ENCODE measurements around the gene ZFAND2B.
A peak's percentile ranks its signal among the peaks of the same experiment; 100 is the strongest.

Gene ZFAND2B

GRCh38 chr2:219218732-219219701 is 12.4 kb downstream of the ZFAND2B start, which contains the start of gene ABCB6:
Gene ABCB6 (minus strand): TSS chr2:219218958. CDS start chr2:219218673, 285 bp downstream.
- peak within 1 kb of the TSS; percentile 46 for H3K4me3 ChIP-seq (ENCODE audit: insufficient read depth, low read length, poor library complexity, severe bottlenecking)
- peak within 1 kb of the TSS; percentile 50 for H3K9ac ChIP-seq (ENCODE audit: low read length)
- H3F3A ChIP-seq (ENCODE audit: insufficient read depth) = no peaks in the 10 kb centered on the region
- no peaks in the 10 kb centered on the region for H3K9me2 ChIP-seq (replicated peaks; ENCODE audit: insufficient read depth, low read length)
- no peaks in the 10 kb centered on the region for H3K36me3 ChIP-seq (ENCODE audit: low read length)
- H3K4me2 ChIP-seq (ENCODE audit: low read depth, low read length, poor library complexity, severe bottlenecking) = peak within 1 kb of the TSS; percentile 58
- H3K9me3 ChIP-seq (ENCODE audit: insufficient read depth, low read length) = no peaks in the 10 kb centered on the region
- TF ChIP-seq EZH2phosphoT487 (conservative IDR thresholded peaks at IDR 0.05; ENCODE audit: low read length) = no peak
- TF ChIP-seq, protein P1, sequence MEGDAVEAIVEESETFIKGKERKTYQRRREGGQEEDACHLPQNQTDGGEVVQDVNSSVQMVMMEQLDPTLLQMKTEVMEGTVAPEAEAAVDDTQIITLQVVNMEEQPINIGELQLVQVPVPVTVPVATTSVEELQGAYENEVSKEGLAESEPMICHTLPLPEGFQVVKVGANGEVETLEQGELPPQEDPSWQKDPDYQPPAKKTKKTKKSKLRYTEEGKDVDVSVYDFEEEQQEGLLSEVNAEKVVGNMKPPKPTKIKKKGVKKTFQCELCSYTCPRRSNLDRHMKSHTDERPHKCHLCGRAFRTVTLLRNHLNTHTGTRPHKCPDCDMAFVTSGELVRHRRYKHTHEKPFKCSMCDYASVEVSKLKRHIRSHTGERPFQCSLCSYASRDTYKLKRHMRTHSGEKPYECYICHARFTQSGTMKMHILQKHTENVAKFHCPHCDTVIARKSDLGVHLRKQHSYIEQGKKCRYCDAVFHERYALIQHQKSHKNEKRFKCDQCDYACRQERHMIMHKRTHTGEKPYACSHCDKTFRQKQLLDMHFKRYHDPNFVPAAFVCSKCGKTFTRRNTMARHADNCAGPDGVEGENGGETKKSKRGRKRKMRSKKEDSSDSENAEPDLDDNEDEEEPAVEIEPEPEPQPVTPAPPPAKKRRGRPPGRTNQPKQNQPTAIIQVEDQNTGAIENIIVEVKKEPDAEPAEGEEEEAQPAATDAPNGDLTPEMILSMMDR (IDR thresholded peaks at IDR 0.05; ENCODE audit: insufficient read depth, low read length, poor library complexity, severe bottlenecking) = no peak
- no peak within 1 kb of the TSS for H3K27ac ChIP-seq (ENCODE audit: low read depth, low read length)
- no peaks in the 10 kb centered on the region for H4K20me1 ChIP-seq (ENCODE audit: low read depth, low read length)
- H2AFZ ChIP-seq (ENCODE audit: low read depth, low read length, severe bottlenecking) = peak within 1 kb of the TSS; percentile 13
- H3K79me2 ChIP-seq (ENCODE audit: insufficient read depth, low read length) = no peaks in the 10 kb centered on the region
- no peaks in the 10 kb centered on the region for H3K27me3 ChIP-seq (ENCODE audit: low read length)

GRCh38 chr2:219219784-219220532 is 13.4 kb downstream of the ZFAND2B start:
- Histone ChIP-seq H3K36me3 (ENCODE audit: low read length) (no peaks in the 10 kb centered on the region), H3K79me2 (ENCODE audit: insufficient read depth, low read length) (no peaks in the 10 kb centered on the region)

GRCh38 chr2:219220652-219221402 is 14.2 kb downstream of the ZFAND2B start:
- TF ChIP-seq, protein P1 (IDR thresholded peaks at IDR 0.05; ENCODE audit: insufficient read depth, low read length, poor library complexity, severe bottlenecking) = no peak
- TF ChIP-seq EZH2phosphoT487 (conservative IDR thresholded peaks at IDR 0.05; ENCODE audit: low read length) = no peak
- no peak overlapping the region for H3K4me3 ChIP-seq (ENCODE audit: insufficient read depth, low read length, poor library complexity, severe bottlenecking)
- H3K79me2 ChIP-seq (ENCODE audit: insufficient read depth, low read length) = no peaks in the 10 kb centered on the region
- no peak overlapping the region for H2AFZ ChIP-seq (ENCODE audit: low read depth, low read length, severe bottlenecking)
- H3K9me3 ChIP-seq (ENCODE audit: insufficient read depth, low read length) = no peaks in the 10 kb centered on the region
- no peaks in the 10 kb centered on the region for H4K20me1 ChIP-seq (ENCODE audit: low read depth, low read length)
- no peaks in the 10 kb centered on the region for H3K36me3 ChIP-seq (ENCODE audit: low read length)
- H3K9me2 ChIP-seq (replicated peaks; ENCODE audit: insufficient read depth, low read length) = no peaks in the 10 kb centered on the region
- H3K9ac ChIP-seq (ENCODE audit: low read length) = no peak overlapping the region
- no peak overlapping the region for H3K27ac ChIP-seq (ENCODE audit: low read depth, low read length)
- no peaks in the 10 kb centered on the region for H3F3A ChIP-seq (ENCODE audit: insufficient read depth)
- no peaks in the 10 kb centered on the region for H3K27me3 ChIP-seq (ENCODE audit: low read length)
- no peak overlapping the region for H3K4me2 ChIP-seq (ENCODE audit: low read depth, low read length, poor library complexity, severe bottlenecking)

More at GRCh38 chr2:219219784-219220532, 13.4 kb downstream of the ZFAND2B start:
- H2AFZ ChIP-seq (ENCODE audit: low read depth, low read length, severe bottlenecking) = no peak overlapping the region
- no peak overlapping the region for H3K27ac ChIP-seq (ENCODE audit: low read depth, low read length)
- H3K27me3 ChIP-seq (ENCODE audit: low read length) = no peaks in the 10 kb centered on the region
- no peak overlapping the region for H3K4me2 ChIP-seq (ENCODE audit: low read depth, low read length, poor library complexity, severe bottlenecking)
- H3K9me3 ChIP-seq (ENCODE audit: insufficient read depth, low read length) = no peaks in the 10 kb centered on the region
- H3K9ac ChIP-seq (ENCODE audit: low read length) = no peak overlapping the region
- TF ChIP-seq, protein P1 (IDR thresholded peaks at IDR 0.05; ENCODE audit: insufficient read depth, low read length, poor library complexity, severe bottlenecking) = no peak
- no peak for TF ChIP-seq EZH2phosphoT487 (conservative IDR thresholded peaks at IDR 0.05; ENCODE audit: low read length)
- no peaks in the 10 kb centered on the region for H4K20me1 ChIP-seq (ENCODE audit: low read depth, low read length)
- no peaks in the 10 kb centered on the region for H3K9me2 ChIP-seq (replicated peaks; ENCODE audit: insufficient read depth, low read length)
- H3F3A ChIP-seq (ENCODE audit: insufficient read depth) = no peaks in the 10 kb centered on the region
- H3K4me3 ChIP-seq (ENCODE audit: insufficient read depth, low read length, poor library complexity, severe bottlenecking) = no peak overlapping the region

Data from SU-DHL-6 (cell line).